GM12892 (cell line): ENCODE measurements around the gene PRPS1.

Source experiments
- POLR2A ChIP-seq: IDR thresholded peaks from 2 replicates; pipeline ENCODE4 v1.6.1; 2011; ENCODE audit warnings: low read depth, low read length, control low read depth
- POLR2AphosphoS5 ChIP-seq: IDR thresholded peaks from 2 replicates; pipeline ENCODE4 v1.6.1; 2011; ENCODE audit warnings: low read depth, low read length, control low read depth
- TAF1 ChIP-seq: IDR thresholded peaks from 2 replicates; pipeline ENCODE4 v1.6.1; 2011; ENCODE audit warnings: low read depth, mild to moderate bottlenecking, control low read depth, low read length, borderline replicate concordance

GRCh38 chrX:107626916-107627315 lies 1.4 kb upstream of the PRPS1 start:
- TF ChIP-seq POLR2A (no peak), POLR2AphosphoS5 (no peak), TAF1 (no peak)
